HG03135 (cell line): ENCODE results near the gene PRRT2.
A peak's percentile ranks its signal among the peaks of the same experiment; 100 is the strongest.

Source experiments
- ATAC-seq: cut with Tn5 transposase; IDR thresholded peaks from one replicate; pipeline ENCODE4 v1.9.1; 2021; ENCODE audit warnings: mild to moderate bottlenecking, moderate library complexity; ENCODE audit not compliant: unreplicated experiment

PRRT2 gene

DNA sequence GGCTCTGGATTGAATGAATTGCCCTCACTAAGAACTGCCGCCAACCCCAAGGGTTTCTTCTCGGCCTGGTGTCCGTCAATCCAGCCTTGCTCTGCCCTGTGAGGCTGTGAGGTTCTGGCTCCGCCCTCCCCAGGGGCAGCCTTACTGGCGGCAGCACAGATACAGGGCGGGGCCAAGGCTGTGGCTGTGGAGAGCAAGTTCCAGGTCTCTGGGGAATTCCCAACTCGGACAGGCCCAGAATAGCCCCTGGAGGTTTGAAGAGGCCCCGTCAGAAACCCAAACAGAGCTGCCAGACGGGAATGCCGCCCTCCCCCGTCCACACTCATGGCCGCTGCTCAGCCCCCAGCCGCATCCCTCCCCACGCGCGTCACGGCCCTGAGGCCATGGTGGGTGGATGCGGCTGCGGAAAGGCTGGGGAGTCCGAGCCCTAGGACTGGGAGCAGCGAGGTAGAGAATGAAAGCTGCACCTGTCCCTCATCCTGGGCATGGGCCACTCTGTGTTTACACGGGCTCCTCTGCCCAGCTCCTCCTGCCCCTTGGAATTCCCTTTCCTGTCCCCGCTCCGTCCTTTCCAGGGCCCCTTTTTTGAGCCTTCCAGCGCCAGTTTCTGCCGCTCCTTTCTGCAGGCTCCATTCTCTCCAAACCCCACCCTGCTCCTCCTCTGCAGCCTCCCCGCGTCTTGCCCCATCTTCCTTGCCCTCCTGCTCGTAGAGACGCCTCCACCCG is 660 bp upstream of the PRRT2 start:
- no peak for ATAC-seq

DNA sequence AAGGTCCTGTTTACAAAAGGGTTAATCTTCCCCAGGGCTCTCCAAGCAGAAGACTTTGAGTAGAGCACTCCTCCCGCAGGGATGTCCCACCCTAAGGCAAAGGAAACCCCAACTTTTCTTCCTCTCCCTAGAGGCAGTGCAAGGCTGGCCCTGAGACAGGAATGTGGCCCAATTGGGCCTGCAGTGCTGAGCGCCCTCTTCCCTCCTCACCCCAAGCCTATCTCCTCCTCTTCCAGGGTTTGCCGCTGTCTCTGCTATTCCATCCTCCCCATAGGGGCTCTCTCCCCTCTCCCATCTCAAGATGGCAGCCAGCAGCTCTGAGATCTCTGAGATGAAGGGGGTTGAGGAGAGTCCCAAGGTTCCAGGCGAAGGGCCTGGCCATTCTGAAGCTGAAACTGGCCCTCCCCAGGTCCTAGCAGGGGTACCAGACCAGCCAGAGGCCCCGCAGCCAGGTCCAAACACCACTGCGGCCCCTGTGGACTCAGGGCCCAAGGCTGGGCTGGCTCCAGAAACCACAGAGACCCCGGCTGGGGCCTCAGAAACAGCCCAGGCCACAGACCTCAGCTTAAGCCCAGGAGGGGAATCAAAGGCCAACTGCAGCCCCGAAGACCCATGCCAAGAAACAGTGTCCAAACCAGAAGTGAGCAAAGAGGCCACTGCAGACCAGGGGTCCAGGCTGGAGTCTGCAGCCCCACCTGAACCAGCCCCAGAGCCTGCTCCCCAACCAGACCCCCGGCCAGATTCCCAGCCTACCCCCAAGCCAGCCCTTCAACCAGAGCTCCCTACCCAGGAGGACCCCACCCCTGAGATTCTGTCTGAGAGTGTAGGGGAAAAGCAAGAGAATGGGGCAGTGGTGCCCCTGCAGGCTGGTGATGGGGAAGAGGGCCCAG is 1.0 kb downstream of the PRRT2 start:
- no peak for ATAC-seq

DNA sequence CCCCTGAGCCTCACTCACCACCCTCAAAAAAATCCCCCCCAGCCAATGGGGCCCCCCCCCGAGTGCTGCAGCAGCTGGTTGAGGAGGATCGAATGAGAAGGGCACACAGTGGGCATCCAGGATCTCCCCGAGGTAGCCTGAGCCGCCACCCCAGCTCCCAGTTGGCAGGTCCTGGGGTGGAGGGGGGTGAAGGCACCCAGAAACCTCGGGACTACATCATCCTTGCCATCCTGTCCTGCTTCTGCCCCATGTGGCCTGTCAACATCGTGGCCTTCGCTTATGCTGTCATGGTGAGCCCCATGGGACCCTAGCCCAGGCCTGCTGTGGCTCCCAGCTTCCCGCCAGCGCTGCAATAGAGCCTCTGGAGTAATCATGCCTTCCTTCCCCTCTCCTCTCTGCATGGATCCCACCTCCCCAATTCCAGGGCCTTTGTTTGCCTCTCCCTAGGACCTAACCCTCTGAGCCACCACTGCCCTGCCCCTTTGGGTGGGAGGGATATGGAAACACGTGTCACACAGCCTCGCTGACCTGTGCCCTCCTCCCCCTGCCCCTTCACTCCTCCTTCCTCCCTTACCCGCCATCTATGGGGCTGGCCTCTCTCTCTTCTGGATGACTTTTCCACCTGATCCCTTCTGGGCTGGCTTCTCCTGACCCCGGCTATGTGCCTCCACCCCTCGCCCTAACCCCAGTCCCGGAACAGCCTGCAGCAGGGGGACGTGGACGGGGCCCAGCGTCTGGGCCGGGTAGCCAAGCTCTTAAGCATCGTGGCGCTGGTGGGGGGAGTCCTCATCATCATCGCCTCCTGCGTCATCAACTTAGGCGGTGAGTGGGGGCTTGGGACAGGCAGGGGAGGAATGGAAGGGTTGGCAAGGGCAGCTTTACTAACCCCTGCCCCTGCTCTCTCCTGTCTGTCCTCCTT is 1.9 kb downstream of the PRRT2 start:
- no peak for ATAC-seq

DNA sequence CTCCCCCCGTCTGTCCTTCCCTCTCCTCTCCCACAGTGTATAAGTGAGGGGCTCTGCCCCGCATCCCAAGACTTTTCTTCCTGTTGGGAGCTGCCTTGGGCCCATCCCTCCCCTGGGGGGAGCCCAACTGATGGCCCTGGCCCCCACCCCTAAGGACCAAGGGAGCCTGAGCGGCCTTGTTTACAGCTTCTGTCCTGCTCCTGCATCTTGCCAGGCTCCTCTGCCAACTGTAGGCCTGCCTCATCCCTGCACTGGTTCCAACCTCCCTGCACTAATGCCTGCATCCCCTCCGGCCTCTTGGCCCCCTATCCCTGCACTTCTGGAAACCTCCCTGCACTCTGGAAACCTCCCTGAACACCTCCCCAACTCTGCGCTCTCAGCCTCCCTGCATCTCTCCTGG is 2.6 kb downstream of the PRRT2 start:
- ATAC-seq, result no peak

DNA sequence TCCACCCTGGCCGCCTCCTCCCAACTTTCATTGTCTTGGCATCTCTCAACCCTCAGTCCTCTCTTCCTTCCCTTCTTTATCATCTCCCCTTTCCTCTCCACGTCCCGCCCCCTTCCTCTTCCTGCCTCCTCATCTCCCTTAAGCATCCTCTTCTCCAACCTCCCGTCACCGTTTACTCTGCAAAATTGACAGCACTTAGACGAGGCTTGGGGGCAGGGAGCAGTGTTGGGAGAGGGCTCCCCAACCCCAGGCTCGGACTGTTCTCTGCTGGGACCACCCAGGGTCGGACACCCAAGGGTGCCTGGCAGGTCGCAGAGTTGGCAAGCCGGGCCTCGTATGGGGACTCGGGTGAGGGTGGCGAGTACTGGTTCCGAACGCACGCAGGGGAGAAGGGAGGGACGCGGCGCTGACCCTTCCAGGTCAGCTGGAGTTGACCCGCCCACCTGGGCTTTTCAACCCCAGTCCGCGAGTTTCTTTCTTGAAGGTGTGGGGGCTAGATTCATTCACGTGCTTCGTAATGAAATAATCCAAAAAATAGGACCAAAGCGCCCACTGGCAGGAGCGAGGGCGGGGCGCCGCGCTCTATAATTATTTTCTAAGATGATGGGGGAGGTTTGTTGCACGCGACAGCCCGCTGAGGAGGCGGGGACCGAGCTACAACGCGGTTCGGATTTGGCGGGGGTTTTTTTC is 3.2 kb downstream of the PRRT2 start:
- no peak for ATAC-seq

DNA sequence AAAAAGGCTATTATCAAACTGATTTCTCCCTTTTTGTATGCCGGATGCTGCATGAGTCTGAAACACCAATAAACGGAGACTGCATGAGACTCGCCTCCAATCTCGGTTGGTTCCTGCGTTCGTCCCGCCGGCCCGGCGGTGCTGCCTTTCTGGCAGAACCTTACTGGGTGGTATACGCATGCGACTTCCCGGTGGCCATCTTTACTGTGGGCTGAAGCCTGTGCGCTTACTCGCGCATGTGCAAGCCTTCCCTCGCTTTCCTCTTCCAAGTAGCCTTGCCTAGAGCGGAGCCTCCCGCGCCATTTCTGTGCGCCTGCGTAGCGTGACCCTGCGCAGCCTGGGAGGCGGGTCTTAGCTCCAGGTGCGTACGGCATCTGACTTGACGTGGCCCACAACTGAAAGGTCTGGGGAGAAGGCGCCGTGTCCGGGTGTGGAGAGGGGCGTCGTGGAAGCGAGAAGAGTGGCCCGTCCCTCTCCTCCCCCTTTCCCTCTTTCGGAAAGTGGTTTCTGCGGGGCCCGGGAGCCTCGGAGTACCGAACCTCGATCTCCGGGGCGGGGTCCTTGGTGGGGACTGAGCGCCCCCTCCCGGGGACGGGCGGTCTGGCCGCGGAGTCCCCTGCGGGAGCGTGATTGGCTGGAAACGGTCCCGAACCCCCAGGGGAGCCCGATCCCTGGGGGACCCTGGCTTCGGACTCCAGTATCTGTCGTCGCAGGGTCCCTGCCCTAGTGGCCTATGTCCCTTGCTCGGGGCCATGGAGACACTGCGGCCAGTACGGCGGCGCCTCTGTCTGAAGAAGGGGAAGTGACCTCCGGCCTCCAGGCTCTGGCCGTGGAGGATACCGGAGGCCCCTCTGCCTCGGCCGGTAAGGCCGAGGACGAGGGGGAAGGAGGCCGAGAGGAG is 4.0 kb downstream of the PRRT2 start, which contains the start of gene PAGR1:
TSS of gene PAGR1 (plus strand) at position 360 of the 901 bp plus-strand sequence. CDS start at position 734, 374 bp downstream.
- peak; percentile 56 for ATAC-seq

DNA sequence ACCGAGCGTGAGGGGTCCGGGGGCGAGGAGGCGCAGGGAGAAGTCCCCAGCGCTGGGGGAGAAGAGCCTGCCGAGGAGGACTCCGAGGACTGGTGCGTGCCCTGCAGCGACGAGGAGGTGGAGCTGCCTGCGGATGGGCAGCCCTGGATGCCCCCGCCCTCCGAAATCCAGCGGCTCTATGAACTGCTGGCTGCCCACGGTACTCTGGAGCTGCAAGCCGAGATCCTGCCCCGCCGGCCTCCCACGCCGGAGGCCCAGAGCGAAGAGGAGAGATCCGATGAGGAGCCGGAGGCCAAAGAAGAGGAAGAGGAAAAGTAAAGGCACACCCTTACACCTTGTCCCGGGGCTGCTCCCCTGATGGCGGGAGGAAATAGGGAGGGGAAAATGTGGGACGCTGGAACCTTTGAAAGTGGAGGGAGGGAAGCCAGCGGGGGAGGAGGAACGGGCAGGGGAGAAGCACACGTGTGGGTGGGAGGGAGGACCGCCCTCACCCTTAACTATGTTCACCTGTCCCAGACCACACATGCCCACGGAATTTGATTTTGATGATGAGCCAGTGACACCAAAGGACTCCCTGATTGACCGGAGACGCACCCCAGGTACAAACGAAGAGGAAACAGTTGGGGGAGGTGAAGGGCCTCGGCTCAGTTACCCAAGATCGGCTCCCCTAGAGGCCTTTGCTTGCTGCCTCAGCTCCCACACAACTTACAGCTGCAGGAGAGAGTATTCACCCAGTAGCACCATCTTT is 4.9 kb downstream of the PRRT2 start:
- peak; percentile 10 for ATAC-seq

DNA sequence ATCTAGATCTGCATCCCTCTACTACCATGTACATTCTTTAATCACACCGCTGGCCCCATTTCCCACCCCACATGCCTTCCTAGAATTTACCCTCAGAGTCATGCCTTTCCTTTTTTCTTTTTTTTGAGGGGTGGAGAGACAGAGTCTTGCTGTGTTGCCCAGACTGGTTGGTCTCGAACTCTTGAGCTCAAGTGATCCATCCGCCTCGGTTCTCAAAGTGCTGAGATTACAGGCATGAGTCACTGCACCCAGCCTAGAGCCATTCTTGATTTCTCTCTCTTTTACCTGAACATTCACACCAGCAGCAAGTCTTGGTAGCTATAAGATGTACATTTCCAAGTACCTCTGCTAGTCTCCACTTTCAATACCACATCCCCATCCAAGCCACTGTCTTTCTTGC is 6.1 kb downstream of the PRRT2 start:
- no peak for ATAC-seq

DNA sequence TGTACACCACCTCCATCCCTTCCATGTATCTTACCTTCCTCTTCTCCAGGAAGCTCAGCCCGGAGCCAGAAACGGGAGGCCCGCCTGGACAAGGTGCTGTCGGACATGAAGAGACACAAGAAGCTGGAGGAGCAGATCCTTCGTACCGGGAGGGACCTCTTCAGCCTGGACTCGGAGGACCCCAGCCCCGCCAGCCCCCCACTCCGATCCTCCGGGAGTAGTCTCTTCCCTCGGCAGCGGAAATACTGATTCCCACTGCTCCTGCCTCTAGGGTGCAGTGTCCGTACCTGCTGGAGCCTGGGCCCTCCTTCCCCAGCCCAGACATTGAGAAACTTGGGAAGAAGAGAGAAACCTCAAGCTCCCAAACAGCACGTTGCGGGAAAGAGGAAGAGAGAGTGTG is 7.5 kb downstream of the PRRT2 start:
- no peak for ATAC-seq

DNA sequence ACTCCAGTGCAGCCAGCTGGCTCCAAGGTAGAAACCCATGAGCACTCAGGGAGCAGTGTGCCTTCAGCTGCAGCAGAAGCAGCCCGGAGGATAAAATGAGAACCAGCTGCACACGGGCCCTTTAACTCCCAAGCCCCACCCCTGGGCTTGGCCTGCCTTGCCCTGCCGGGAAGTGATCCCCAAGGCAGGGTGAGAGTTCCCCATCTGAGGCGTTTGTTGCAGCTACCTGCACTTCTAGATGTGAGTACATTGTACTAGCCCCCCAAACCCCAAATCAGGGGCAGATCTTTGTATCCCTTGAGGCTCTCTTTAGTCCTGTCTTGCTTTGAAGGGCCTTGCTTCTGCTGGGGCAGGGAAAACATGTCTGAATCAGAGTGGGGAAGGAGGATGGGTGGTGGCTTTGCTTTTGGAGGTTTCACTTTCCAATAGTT is 8.3 kb downstream of the PRRT2 start, which contains the start of gene MVP:
TSS of gene MVP (plus strand) at position 192 of the 431 bp plus-strand sequence. CDS start 10,088 bp downstream, outside the sequence.
- ATAC-seq, result no peak

DNA sequence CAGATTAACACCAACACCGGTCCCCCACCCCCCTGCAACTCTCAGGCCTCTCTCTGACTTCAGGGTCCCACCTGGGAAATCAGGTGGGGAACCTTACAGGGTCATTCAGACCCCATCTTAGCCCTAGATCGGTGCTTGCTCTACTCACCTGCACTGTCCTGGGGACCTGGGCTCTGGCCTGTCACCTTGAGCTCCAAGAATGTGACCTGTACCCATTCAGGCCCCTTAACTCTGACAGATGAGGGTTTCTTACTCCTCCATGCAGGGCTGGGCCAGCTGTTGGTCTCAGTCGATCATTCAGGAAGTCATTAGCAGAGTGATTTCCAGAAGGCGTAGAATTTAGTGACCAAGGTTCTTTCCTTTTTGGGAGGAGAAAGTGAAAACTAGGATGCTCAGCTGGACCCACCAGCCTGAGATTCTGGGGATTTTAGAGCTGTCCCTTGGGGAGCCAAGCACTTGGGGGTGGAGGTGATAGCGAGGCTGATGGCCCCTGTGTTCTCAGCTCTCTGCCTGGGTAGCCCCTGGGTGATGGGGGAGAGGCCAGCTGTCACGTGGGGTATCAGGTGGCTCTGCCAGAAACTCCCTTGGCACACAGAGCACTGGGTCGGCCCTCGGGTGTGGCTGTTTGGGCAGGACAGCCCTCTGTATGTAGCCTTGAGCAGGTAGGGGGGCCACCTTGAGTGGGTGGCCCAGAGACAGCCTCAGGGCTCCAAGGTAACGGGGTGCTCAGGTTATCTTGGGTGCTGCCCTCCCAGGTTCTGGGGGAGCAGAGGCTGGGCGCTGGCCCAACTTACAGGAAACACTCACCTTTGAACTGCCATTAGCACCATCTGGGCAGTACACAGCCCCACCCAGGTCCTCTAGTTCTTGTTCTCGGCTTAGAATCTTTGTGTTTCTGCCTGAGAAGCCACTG is 9.0 kb downstream of the PRRT2 start:
- peak; percentile 33 for ATAC-seq

DNA sequence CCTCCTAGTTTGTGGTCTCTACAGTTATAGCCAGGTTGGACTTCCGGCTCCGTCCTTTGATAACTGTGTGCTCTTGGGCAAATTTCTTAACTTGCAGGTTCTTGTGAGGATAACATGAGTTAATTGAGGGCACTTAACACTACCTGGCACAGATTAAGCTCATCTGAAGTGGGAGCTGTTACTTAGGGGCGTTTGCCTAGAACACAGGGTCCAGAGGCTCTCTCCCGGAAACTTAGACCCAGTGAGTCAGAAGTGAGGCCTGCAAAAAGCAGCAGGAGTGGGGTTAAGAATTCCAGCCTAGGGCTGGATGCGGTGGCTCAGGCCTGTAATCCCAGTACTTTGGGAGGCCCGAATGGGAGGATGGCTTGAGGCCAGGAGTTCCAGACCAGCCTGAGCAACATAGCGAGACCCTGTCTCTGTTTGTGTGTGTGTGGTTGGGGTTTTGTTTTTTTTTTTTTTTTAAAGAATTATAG is 9.7 kb downstream of the PRRT2 start:
- ATAC-seq, result no peak

DNA sequence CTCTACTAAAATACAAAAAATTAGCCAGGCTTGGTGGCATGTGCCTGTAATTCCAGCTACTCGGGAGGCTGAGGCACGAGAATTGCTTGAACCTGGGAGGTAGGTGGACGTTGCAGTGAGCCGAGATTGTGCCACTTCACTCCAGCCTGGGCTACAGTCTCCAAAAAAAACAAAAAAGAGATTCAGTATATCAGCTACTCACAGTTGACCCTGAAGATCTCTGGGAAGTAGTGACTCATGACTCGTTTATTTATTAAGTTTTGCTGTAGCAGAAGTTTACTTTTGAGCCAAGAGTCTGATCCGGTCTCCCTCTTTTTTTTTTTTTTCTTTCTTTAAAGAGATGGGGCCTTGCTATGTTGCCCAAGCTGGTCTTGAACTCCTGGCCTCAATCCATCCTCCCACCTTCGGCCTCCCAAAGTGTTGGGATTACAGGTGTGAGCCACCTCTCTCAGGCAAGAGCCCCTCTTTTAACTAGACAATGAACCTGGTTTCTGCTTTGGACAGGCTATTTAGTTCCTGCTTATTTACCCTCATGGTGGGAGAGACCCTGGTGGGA is 12.7 kb downstream of the PRRT2 start:
- no peak for ATAC-seq

DNA sequence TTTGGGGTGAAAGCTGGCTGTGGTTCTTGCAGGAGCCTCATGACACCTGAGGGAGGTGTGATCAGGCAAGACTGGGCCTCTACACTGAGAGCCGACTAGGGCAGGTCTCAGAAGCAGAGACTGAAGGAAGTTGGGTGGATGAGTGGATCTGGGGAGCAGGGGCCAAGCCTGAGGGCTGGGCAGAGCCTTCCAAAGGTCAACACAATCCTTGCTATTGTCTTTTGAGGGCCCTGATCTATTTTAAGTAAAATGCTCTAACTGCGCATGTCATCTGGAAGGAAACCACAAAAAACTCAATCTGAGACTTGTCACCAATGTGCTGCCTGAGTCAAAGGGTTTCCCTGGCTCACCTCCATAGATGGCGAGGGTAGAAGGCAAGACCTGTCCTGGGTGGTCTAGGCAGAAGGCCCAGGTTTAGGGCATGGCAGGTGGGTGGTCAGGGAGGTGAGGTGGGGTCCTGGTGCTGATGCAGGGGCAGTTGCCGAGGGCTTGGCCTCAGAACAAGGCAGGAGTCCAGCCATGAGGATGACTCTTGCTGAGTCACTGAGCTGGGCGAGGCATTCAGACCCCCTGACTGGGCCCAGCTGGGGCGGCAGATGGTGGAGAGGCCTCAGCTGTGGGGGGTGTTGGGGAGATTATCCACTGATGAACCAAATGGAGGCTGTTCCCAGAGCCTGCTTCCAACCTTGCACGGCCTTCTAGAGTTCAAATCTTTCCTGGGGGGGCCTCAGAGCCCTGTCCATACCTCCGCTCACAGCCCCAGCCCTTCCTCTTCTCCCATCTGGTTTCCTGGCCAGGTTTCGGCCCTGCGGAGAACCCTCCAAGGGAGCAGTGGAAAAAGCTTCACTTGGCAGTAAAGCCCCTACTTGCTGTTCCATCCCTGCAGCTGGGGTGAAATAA is 13.4 kb downstream of the PRRT2 start:
- ATAC-seq, result no peak

DNA sequence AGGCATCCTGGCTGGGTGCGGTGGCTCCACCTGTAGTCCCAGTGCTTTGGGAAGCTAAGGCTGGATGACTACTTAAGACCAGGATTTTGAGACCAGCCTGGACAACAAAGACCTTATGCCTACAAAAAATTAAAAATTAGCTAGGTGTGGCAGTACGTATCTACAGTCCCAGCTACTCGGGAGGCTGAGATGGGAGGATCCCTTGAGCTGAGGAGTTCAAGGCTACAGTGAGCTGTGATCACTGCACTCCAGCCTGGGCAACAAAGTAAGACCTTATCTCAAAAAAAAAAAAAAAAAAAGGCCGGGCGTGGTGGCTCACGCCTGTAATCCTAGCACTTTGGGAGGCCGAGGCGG is 14.3 kb downstream of the PRRT2 start:
- ATAC-seq, result no peak

DNA sequence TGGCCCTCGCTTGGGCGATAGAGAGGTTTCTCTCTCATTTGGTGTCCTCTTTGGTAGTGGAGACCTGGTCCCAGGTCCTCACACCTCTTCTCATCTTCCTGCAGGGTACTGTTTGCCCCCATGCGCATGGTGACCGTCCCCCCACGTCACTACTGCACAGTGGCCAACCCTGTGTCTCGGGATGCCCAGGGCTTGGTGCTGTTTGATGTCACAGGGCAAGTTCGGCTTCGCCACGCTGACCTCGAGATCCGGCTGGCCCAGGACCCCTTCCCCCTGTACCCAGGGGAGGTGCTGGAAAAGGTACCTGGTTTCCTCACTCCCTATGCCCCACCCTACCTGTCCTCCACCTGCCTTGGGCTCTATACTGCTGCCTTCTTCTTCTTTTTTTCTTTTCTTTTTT is 18.8 kb downstream of the PRRT2 start:
- no peak for ATAC-seq
